ENCODE data around the gene SEC61G.

The SEC61G gene

DNA sequence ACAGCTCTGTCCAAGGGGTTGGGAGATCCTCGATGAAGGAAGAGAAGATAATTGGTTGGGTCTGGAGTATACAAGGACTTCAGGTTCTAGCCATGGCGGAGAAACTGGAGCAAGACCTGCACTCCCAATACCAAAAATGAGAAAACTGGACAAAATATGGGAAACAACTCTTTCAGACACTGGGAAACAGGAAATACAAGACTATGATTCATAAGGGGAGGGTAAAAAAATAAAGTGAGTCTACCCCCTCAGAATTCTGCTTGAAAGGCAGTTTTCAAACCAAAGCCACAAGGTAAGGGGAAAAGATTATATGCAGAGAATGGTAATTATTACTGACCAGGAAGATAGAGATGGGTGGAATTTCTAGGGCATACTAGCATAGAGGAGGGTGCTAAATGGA is 10.2 kb upstream of the SEC61G start:
- DNase-seq (ENCODE audit: low read depth in 2 of 3, low spot score in 1 of 3): no peak

DNA sequence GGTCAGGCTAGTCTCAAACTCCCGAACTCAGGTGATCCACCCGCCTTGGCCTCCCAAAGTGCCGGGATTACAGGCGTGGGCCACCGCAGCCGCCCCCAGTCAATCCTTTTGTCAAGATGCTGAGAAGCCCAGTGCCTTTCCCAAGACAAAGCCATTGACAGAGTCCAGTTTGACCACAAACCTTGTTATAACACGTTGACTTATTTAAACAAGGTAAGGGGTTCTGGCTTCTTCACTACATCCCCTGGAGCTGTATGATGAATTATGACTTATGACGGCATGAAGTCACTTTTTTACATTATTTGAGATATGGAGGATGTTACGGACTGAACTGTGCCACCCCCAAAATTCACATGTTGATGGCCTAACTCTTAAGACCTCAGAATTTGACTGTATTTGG is 5.8 kb upstream of the SEC61G start:
- no peak for DNase-seq (ENCODE audit: low read depth in 2 of 3, low spot score in 1 of 3)

DNA sequence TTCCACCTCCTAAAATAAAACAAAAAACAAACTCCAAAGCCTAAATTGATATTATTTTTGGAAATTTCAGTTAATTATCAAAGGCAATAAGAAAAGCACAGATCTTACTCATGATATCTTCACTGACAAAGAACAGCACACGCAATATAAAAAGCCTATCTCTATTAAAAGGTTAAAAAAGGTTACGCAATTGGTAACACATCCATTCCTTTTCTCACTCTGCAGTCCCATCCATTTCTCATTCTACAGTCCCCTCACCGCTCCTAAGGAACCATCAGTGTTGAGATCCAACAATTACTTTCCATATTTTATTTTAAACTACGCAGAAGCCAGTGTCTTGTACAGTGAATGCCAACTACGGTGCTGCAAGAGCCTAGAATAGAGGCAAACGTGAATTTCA is 1.3 kb downstream of the SEC61G start:
- DNase-seq (ENCODE audit: low read depth in 2 of 3, low spot score in 1 of 3): no peak

DNA sequence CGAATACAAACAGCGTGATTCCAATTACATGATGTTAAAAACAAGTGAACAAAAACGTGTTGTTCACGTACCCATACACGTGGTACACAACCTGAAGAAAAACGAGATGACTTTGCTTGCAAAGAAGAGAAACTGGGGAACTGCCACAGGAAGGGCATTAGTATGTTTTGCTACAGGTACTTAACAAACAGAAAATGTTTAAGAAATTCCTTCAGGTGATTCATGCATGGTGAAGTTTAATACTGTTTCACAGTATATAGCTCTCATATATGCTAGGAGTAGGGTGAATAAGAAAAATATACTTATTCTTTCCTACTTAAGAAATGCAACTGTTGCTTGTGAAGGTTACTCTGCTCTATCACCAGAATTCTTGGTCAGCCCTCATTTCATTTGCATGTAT is 9.8 kb downstream of the SEC61G start:
- DNase-seq (ENCODE audit: low read depth in 2 of 3, low spot score in 1 of 3): no peak

DNA sequence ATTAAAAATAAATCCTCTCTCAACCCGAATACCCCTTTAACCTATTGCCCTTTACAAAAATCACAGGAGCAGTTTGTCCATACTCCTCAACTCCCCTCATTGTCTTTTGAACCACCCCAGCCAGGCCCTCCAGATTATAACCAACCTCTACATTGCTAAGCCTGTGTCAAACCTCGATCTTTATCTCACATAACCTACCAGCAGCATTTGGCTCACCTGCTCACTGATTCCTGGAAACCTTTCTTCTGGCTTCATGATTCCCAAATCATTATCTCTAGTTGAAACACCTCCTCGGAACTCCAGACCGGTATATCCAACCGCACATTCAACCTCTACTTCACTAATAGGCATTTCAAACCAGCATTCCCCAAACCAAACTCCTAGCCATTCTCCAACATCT is 11.8 kb downstream of the SEC61G start:
- DNase-seq (ENCODE audit: low read depth in 2 of 3, low spot score in 1 of 3): no peak

DNA sequence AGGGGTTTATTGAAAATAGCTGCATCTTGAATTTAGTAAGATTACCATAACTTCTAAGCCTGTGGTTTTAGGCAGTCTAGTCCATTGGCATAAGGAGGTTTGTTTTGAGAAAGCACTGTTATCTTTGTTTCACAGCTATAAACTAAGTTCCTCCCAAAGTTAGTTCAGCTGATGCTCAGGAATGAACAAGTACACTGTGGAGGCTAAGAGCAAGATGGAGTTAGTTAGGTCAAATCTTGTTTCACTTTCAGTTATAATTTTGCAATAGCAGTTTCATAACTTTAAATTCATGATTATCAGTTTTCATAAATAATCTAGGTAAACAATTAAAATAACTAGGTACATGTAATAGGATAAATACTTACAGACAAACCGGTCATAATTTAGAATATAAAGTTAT is 15.4 kb downstream of the SEC61G start:
- DNase-seq (ENCODE audit: low read depth in 2 of 3, low spot score in 1 of 3): no peak

DNA sequence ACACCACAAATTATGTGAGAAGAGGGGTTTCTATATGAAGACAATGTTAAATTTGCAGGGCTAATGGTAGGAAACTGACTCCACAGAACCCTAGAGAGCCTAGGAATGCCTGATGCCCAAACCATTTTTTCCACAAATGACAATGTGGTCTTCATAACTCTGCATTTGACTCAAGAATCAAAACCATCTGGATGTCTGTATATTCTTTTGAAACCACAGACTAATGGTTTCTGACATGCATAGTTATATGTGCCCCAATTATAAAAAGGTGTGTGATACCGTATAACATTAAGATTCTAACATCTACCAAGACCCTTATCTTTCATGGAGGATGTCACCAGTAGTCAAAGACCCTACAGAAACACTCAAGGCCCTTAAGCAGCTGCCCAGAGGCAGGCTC is 20.3 kb downstream of the SEC61G start:
- no peak for DNase-seq (ENCODE audit: low read depth in 2 of 3, low spot score in 1 of 3)

DNA sequence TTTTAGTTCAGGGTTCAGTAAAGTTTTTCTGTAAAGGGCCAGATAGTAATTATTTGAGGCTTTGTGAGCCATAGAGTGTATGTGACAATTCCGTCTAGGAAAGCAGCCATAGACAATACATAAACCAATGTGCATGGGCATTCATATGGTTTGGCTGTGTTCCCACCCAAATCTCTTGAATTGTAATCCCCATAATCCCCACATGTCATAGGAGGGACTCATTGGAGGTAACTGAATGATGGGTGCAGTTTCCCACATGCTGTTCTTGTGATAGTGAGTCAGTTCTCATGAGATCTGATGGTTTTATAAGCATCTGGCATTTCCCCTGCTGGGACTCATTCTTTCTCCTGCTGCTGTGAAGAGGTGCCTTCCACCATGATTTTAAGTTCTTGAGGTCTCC is 29.9 kb downstream of the SEC61G start:
- DNase-seq (ENCODE audit: low read depth in 2 of 3, low spot score in 1 of 3): no peak

DNA sequence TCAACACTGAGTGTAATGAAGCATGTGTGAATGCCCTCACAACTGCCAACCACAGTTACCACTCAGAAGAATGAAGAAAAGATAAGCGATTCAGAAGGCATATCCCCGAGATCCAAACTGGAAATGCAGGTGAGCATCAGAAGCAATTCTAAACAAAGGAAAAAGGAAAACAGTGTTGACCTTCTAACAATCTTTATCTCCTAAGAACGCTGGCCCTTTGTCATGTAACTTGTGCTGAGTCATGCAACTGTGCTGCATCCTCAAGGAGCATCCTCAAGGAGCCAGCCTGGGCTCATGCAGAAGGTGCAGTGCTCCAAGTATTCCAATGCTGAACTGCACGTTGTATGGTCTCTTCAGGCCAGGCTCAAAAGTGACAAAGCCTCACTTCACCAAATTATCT is 30.6 kb downstream of the SEC61G start:
- no peak for DNase-seq (ENCODE audit: low read depth in 2 of 3, low spot score in 1 of 3)

DNA sequence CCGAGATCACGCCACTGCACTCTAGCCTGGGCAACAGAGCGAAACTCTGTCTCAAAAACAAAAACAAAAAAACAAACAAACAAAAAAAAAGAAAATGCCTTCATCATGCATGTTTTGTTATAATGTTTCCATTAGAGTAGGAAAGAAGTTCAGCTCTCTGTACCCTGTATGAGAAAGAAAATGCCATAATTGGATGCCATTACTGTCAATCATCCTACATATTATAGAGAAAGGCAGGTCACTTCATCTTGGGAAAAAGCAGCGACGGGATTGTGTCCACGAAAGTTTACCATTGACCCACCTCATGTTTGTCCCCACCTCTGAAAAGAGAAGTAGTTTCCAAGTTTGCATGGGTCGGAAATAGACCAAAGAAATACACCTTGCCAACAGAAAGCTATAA is 33.8 kb downstream of the SEC61G start:
- DNase-seq (ENCODE audit: low read depth in 2 of 3, low spot score in 1 of 3): no peak

DNA sequence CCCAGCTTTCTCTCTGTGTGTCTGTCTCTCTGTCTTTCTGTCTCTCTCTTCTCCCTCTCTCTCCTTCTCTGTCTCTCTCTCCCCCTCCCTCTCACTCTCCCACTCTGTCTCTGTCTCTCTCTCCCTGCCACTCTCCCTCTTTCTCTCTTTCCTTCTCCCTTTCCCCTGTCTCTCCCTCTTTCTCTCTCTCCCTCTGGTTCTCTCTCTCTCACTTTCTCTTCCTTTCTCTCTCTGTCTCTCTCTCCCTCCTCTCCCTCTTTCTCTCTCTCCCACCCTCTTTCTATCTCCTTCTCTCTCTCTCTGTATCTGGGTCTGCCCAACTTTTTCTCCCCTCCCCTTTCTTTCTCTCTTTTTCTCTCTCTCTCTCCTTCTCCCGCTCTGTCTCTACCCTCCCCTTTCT is 36.5 kb downstream of the SEC61G start:
- DNase-seq (ENCODE audit: low read depth in 2 of 3, low spot score in 1 of 3): no peak

DNA sequence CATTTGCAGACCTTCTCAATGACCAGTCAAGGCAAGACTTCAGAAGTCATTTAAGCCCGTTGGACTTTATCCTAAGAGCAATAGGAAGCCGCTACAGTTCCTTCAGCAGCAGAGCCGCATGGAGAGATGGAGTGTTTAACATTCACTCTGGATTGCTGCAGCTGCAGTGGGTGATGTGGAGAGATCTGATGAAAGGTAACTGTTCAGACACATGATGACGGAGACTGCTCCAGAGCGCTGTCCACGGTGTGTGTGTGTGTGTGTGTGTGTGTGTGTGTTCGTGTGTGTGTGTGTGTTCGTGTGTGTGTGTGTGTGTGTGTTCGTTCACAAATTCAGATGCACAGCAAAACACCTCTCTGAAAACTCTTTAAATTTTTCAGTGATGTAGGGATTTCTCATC is 37.0 kb downstream of the SEC61G start:
- no peak for DNase-seq (ENCODE audit: low read depth in 2 of 3, low spot score in 1 of 3)

DNA sequence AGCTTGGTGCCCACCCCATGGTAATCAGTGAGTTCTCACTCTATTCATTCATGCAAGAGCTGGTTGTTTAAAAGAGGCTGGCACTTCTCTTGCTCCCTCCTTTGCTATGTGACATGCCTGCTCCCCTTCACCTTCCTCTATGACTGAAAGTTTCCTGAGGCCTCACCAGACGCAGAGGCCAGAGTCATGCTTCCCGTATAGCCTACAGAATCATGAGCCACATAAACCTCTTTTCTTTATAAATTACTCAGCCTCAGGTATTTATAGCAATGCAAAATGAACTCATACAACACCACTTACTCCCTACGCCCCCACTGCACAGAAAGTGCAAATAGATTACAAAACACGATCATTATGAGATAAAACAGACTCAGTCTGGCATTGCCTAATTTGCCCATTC is 39.0 kb downstream of the SEC61G start:
- no peak for DNase-seq (ENCODE audit: low read depth in 2 of 3, low spot score in 1 of 3)

DNA sequence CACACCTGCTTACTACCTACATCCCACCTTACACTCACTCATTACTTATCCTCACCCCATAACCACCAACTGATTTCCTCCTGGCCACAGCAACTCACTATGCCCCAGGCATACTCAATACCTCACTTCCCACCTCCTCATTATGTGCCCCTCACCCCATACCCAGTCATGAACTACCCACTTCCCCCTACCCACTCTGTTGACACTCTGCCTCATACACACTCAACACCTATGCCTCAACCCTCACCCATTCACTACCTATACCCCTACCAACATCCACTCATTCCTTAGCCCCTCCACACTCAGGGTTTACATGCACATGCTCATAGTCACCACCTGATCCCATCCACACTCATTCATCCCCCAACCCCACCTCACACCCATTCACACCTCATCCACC is 39.6 kb downstream of the SEC61G start:
- DNase-seq (ENCODE audit: low read depth in 2 of 3, low spot score in 1 of 3): no peak

DNA sequence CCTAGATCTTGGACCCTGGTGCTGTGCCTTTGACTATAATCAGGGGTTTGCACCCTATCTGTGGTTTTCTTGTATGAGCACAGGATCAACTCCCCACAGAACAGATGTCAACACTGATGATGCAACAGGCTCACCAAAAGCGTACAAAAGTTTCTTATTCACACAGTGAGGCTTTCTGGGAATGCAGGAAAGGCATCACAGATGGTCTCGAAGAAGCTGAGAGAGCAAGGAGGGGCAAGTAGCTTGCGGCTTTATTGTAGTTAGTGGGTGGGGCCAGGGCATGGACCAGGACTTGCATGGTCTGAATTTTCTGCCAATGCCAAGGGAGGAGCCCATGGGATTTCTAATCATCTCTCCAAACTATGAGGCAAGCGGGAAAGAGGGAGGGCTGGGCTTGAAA is 46.2 kb downstream of the SEC61G start:
- no peak for DNase-seq (ENCODE audit: low read depth in 2 of 3, low spot score in 1 of 3)

DNA sequence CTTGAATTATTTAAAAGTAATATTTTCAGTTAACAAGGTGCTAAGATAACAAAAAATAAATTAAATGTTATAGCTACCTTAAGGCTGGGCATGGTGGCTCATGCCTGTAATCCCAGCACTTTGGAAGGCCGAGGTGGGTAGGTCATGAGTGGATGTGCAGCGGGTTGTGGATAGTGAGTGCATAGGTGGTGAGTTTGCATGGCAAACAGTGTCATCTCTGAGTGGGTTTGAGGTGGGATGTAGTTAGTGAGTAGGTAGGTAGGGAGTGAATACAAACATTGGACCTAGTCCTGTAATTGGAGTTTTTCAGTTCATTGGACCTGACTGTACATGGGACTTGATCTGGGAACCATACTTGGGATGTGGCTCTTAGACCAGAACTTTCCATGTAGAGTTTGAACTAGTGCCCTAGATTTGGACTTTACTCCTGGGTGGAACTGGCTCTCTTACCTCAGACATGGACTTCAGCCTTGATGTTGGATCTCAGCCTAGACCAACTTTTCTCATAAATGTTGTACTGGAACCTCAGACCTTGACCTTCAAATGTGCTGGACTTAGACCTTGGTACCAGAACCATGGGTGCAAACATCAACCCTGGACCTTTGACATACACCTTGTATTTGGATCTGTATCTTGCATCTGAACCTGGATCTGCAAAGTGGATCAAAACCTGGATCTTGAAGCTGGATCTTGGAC is 47.0 kb downstream of the SEC61G start:
- DNase-seq (ENCODE audit: low read depth in 2 of 3, low spot score in 1 of 3): no peak

DNA sequence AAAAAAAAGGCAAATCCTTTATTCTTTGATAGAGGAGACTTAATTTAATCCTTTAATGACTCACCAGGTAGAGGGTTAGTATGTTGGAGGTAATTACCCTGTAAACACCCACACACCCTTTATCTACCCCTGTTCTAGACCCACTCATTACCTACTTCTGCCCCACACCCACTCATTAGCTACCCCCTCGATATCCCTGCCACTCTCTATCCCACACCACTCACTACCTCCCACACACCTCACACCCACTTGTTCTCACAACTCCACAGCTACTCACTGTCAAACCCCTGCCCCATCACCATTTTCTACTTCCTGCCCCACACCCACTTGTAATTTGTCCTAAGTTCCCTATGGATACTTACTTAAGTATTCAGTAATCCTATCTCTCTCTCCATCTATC is 49.7 kb downstream of the SEC61G start:
- DNase-seq (ENCODE audit: low read depth in 2 of 3, low spot score in 1 of 3): no peak

DNA sequence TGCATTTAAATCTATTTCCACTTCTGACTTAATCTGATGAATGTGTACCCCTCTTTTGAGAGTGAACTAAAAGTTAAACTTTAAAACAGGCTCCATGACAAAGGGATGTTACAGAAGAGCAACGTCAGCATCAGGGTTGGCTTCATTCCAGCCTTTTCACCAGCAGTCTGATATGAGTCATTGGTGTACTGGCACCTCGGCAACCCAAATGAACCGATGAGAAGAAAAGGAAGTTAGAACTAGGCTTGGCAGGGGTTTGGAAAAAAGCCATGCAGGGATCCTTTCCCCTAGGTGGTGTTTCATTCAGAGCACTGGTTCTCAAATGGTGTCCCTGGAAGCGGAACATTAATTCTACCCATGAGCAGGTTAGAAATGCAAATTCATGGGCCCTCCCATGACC is 53.6 kb downstream of the SEC61G start:
- no peak for DNase-seq (ENCODE audit: low read depth in 2 of 3, low spot score in 1 of 3)

DNA sequence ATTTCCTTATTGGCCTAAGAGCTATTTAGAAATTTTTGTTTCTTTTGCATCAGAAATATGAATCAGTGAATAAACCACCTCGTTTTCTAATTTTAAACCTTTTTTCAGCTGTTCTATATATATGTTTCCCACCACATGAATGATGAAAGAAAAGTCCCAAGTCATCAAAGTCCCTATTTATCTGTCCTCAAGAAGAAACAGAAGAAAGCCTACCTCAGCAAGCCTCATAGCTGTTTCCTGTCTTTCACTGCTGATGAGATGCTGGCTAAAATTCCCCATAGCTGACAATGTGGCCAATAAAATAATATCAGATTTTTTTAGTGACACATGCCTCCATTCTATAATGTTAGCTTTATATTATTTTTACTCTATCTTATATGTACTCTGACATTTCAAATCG is 54.2 kb downstream of the SEC61G start:
- DNase-seq (ENCODE audit: low read depth in 2 of 3, low spot score in 1 of 3): no peak

Data from stimulated activated CD4-positive, alpha-beta T cell treated with anti-CD3 and anti-CD28 coated beads, Interleukin-12 subunit alpha, Interleukin-12 subunit beta, amount 100 ng/mL, for 48 hours (primary cell).